Right lobe of liver (tissue), 4 donors: ENCODE measurements around the gene UBC.
A peak's percentile ranks its signal among the peaks of the same experiment; 100 is the strongest.

ENCODE experiments used
- CTCF ChIP-seq, 4 donors: fragments of 200-600 bp in 3 of 4; fragments of 450-650 bp in 1 of 4; IDR thresholded peaks; one replicate each; pipeline versions ENCODE4 v1.5.1 to v1.8.0; 2016 to 2022; ENCODE audit warnings: antibody characterized with exemption in 4 of 4, mild to moderate bottlenecking in 2 of 4
- POLR2A ChIP-seq: fragments of 450-650 bp; IDR thresholded peaks from one replicate; pipeline ENCODE4 v1.6.1; 2017; ENCODE audit warnings: antibody characterized with exemption, mild to moderate bottlenecking
- donor health status: DM: no; HTN: no; CAD: no.
- donor health status: DM: no; HTN: no; CAD: no.
- donor health status: DM: no; HTN: yes; CAD: no.

GRCh38 chr12:124917135-124917840, 2.8 kb upstream of the UBC start:
- TF ChIP-seq CTCF (IDR thresholded peaks at IDR 0.05) (no peak), POLR2A (peak; percentile 75)
